GM10266 (cell line): Measurements from ENCODE around the gene SLC16A10.
"Not testable (repeated sequence)": the region's sequence is repeated elsewhere in the genome, so short reads cannot be mapped to it uniquely, and the experiment has no call there.

Source experiments
- DNase-seq: peaks from one replicate; pipeline ENCODE4 v3.0.0; 2012; ENCODE audit errors: extremely low spot score
- TF ChIP-seq, protein P1 (sequence below): IDR thresholded peaks from 2 replicates; pipeline ENCODE4 v1.5.1; 2012; ENCODE audit warnings: mild to moderate bottlenecking, low read depth; ENCODE audit not compliant: control insufficient read depth, insufficient read depth; ENCODE audit errors: missing control alignments

The SLC16A10 gene

DNA sequence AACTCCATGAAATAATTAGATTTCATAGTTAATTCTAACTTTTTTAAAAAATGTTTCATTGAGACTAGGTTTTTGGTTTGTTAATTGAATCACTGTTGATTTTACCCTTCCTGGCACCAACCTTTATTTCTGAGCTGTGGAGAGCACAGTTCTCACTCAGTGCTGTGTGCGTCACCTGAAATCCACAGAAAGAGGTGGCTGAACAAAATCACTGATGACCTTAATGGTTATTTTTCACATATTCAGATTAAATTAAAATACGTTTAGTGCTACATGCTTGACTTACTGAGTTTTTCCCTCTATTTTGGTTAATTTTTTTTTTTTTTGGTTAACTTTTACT lies 89.4 kb downstream of the SLC16A10 start:
- no peak for DNase-seq
- TF ChIP-seq, protein P1, sequence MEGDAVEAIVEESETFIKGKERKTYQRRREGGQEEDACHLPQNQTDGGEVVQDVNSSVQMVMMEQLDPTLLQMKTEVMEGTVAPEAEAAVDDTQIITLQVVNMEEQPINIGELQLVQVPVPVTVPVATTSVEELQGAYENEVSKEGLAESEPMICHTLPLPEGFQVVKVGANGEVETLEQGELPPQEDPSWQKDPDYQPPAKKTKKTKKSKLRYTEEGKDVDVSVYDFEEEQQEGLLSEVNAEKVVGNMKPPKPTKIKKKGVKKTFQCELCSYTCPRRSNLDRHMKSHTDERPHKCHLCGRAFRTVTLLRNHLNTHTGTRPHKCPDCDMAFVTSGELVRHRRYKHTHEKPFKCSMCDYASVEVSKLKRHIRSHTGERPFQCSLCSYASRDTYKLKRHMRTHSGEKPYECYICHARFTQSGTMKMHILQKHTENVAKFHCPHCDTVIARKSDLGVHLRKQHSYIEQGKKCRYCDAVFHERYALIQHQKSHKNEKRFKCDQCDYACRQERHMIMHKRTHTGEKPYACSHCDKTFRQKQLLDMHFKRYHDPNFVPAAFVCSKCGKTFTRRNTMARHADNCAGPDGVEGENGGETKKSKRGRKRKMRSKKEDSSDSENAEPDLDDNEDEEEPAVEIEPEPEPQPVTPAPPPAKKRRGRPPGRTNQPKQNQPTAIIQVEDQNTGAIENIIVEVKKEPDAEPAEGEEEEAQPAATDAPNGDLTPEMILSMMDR: no peak

DNA sequence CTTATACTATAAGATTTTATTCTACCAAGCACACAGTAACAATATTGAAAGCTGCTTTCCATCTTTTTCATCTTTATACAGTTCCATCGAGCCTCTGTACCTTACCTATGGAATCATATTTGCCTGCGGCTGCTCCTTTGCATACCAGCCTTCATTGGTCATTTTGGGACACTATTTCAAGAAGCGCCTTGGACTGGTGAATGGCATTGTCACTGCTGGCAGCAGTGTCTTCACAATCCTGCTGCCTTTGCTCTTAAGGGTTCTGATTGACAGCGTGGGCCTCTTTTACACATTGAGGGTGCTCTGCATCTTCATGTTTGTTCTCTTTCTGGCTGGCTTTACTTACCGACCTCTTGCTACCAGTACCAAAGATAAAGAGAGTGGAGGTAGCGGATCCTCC lies 89.8 kb downstream of the SLC16A10 start:
- TF ChIP-seq, protein P1: no peak
- DNase-seq: no peak

DNA sequence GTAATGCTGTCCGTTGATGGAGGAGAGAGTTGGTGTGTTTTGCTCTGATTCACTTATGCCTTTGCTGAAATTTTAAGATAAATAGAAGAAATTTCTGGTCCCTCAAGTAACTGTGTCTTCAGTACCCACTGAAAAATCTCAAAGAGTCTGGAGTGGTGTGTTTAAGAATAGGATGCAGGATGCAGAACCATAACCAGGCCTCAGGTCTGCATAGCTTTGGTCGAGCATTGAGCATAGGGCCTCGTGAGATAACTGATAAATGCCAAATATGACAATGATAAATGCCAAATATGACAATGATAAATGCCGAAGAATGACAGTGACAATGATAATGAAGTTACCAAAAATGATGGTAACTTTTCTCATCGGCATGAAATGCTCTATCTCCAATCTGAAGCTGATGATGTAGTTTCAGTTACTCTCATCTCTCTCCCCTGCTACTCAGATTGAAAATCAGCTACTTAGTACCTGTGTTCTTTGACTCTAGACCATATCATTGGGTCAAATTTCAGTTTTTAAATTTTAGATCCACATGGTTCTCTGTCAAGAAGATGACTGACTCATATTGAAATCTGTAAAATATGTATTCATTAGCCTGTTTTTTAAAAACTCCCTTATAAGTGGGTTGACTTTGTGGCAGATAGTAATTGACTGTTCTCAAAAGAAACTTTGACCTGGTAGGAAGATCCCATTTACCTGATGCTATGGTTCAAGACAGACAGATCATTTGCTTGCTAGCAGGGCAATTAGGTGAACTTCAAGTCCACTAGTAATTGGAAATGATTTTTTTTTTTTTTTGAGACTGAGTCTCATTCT lies 96.6 kb downstream of the SLC16A10 start:
- peak; percentile 9 for DNase-seq
- TF ChIP-seq, protein P1: no peak

DNA sequence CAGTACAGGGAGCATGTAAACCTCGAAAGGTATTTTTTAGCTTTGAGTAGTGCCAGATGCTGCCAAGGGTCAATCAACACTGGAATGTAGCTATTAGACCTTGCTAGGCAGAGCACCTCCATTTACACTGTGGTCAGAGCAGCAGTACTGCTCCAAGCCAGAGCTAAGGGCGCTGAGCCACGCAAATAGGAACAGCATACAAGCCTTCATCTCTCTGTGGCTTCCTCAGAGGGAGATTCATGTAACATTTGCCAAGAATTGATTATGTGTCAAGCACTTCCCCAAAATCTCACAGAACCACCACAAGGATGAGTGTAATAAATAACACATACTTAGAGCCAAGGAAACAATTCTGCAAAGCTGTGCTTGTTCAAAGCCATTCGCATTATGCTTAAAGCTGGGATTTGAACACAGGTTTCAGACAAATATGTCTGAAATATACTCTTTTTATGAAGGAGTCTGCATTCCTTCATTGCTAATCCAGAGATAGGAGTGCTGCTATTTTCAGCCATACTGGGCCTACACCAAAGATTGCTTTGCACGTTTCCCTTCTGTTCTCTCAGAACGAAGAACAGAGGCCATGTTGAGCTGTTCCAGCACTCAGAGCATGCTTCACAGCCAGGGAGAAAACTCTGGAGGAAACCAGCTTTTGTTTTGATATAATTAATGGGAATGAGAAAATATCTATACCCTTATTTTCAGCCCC lies 97.7 kb downstream of the SLC16A10 start:
- DNase-seq: no peak
- TF ChIP-seq, protein P1: no peak

DNA sequence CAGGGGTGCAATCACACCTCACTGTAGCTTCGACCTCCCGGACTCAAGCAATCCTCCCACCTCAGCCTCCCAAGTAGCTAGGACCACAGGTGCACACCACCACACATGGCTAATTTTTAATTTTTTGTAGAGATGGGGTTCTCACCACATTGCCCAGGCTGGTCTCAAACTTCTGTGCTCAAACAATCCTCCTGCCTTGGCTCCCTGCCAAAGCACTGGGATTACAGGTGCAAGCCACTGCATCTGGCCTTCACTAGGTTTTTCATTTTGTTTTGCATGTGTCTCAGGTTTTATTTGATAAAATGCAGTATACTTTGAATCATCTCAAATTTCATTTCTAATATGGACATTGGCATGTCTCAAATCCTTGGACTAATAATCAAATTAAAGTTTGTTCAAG lies 98.7 kb downstream of the SLC16A10 start:
- DNase-seq: no peak
- TF ChIP-seq, protein P1: no peak

DNA sequence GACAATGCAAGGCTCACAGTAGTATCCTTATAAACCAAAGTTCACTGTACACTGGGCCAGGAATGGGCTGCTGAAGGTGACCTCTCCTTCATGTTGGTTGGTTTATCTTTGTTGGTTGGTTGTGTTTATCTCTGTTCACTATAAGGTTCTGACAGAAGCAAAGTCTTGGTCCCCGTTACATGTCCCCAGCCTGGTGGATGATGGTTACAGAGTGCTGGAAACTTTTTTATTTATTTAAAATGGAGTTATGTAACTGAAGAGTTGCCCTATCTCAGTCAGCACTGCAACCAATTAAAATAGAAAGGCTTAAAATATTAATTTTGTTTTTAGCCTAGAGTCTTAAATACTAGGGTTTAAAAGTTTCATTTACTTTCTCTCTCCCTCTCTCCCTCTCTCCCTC lies 100.6 kb downstream of the SLC16A10 start:
- DNase-seq: no peak
- TF ChIP-seq, protein P1: no peak

DNA sequence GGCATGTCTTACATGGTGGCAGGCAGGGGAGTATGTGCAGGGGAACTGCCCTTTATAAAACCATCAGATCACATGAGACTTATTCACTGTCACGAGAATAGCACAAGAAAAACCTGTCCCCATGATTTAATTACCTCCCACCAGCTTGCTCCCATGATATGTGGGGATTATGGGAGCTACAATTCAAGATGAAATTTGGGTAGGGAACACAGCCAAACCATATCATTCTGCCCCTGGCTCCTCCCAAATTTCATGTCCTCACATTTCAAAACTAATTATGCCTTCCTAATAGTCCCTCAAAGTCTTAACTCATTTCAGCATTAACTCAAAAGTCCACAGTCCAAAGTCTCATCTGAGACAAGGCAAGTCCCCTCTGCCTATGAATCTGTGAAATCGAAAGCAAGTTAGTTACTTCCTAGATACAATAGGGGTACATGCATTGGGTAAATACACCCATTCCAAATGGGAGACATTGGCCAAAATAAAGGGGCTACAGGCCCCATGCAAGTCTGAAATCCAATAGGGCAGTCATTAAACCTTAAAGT lies 102.4 kb downstream of the SLC16A10 start:
- not testable (repeated sequence) for DNase-seq
